Tibial artery (tissue), 4 donors: Measurements from ENCODE around the gene CFAP73.
"Not testable (repeated sequence)": the region's sequence is repeated elsewhere in the genome, so short reads cannot be mapped to it uniquely, and the experiment has no call there.

Experiments
- DNase-seq, 2 donors: peaks; one replicate each; pipeline ENCODE4 v3.0.0-alpha.2; 2019
- H3K27ac ChIP-seq, 2 donors: fragments of 200-600 bp; sonication (generic) in 1 of 2; 1 replicate in 1 of 2; 2 replicates in 1 of 2; pipeline ENCODE4 v1.5.1; 2018 to 2019; ENCODE audit warnings: mild to moderate bottlenecking in 1 of 2
- H3K27me3 ChIP-seq, 2 donors: fragments of 200-600 bp; sonication (generic) in 1 of 2; one replicate each; pipeline versions ENCODE4 v1.5.1 to v1.6.0; 2016 to 2019
- H3K36me3 ChIP-seq, 3 donors: fragments of 200-600 bp; sonication (generic) in 2 of 3; one replicate each; pipeline ENCODE4 v1.5.1; 2016 to 2019; ENCODE audit warnings: mild to moderate bottlenecking in 2 of 3
- H3K4me1 ChIP-seq, 4 donors: fragments of 200-600 bp; sonication (generic) in 2 of 4; 1 replicate in 3 of 4; 2 replicates in 1 of 4; pipeline ENCODE4 v1.5.1; 2016 to 2019
- H3K4me3 ChIP-seq, 2 donors: fragments of 200-600 bp; sonication (generic) in 1 of 2; 1 replicate in 1 of 2; 2 replicates in 1 of 2; pipeline ENCODE4 v1.5.1; 2018 to 2019; ENCODE audit warnings: mild to moderate bottlenecking in 2 of 2
- H3K9me3 ChIP-seq, 3 donors: fragments of 200-600 bp; sonication (generic) in 1 of 3; one replicate each; pipeline ENCODE4 v1.5.1; 2016 to 2019
- intact Hi-C: fragments of 100-400 bp; cut with DNase I; formaldehyde crosslinking; loops from one replicate; pipeline ENCODE4 v1.15.0; 2023; ENCODE audit warnings: low total_unique reads
- TF ChIP-seq, protein P1 (sequence below), 2 experiments: fragments of 200-600 bp in 1 of 2; fragments of 450-650 bp in 1 of 2; IDR thresholded peaks; one replicate each; pipeline ENCODE4 v1.5.1; 2017 to 2019; ENCODE audit warnings: antibody characterized with exemption in 2 of 2, mild to moderate bottlenecking in 1 of 2, moderate library complexity in 1 of 2

CFAP73 gene

DNA sequence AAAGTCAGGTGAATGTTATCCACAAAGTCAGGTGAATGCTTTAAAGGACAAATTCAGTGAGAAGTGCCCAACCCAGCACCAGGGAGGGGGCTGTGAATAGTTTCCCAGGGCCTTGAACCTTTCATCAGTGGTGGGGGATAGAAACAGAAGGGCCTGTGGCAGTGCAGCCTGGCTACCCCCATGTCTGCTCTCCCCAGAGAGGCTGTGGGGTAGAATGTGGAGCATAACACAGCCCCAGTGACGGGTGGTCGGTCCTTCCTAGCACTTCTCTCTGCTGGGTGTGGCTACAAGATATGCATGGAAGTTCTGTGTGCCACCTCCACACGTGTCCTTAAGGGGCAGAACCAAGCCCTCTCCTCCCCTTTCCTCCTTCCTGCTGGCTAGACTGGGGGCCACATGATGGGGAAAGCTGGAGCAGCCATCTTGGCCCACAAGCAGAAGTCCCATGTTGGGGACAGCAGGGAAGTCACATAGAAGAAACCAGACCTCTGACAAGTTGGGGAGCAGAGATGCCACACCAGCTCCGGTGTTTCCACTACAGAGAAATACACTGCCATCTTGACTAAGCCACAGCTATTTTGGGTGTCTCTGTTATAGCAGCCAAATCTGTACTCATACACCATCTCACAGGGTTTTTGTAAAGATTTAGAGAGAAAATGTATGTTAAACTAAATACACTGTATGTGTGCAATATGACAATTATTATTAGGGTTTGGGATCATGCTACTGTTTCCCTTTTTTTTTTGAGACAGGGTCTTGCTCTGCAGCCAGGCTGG, 53.0 kb downstream of the CFAP73 start:
- DNase-seq: no peak
- Histone ChIP-seq H3K27me3 (no peaks in the 10 kb centered on the region), H3K27ac (no peak overlapping the region), H3K36me3 (no peaks in the 10 kb centered on the region), H3K4me3 (no peak overlapping the region), H3K9me3 (no peaks in the 10 kb centered on the region), H3K4me1 (no peaks in the 10 kb centered on the region)
- TF ChIP-seq, protein P1, sequence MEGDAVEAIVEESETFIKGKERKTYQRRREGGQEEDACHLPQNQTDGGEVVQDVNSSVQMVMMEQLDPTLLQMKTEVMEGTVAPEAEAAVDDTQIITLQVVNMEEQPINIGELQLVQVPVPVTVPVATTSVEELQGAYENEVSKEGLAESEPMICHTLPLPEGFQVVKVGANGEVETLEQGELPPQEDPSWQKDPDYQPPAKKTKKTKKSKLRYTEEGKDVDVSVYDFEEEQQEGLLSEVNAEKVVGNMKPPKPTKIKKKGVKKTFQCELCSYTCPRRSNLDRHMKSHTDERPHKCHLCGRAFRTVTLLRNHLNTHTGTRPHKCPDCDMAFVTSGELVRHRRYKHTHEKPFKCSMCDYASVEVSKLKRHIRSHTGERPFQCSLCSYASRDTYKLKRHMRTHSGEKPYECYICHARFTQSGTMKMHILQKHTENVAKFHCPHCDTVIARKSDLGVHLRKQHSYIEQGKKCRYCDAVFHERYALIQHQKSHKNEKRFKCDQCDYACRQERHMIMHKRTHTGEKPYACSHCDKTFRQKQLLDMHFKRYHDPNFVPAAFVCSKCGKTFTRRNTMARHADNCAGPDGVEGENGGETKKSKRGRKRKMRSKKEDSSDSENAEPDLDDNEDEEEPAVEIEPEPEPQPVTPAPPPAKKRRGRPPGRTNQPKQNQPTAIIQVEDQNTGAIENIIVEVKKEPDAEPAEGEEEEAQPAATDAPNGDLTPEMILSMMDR (IDR thresholded peaks at IDR 0.05): no peak
- intact Hi-C loops: no loop called here

DNA sequence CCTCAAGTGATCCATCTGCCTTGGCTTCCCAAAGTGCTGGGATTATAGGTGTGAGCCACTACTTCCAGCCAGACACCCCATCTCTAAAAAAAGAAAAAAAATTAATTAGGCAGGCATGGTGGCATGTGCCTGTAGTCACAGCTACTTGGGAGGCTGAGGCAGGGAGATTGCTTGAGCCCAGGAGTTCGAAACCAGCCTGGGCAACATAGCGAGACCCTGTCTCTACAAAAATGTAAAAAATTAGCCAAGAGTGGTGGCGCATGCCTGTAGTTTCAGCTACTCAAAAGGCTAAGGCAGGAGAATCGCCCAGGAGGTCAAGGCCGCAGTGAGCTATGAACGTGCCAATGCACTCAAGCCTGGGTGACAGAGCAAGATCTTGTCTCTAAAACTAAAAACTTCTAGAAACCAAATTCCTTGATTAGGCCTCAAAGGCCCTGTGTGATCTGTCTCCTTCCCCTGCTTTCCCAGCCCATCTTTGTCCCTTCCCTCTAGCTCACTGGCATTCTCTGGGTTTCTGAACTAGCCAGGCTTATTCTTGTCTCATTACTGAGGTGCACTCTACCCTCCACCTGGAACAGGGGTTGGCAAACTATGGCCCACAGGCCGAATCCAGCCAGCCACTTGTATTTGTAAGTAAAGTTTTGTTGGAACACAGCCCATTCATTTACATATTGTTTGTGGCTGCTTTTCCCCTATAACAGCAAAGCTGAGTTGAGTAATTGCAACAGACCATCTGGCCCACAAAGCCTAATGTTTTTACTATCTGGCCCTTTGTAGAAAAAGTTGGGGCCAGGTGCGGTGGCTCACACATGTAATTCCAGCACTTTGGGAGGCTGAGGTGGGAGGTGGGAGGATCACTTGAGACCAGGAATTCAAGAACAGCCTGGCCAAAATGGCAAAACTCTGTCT, 54.6 kb downstream of the CFAP73 start:
- H3K27me3 ChIP-seq: no peaks in the 10 kb centered on the region
- H3K27ac ChIP-seq: no peak overlapping the region
- peaks cover 0 to 10% (median 0%) of the 10 kb centered on the region in 4 donors for H3K4me1 ChIP-seq
- intact Hi-C loops: no loop called here
- H3K9me3 ChIP-seq: no peaks in the 10 kb centered on the region
- no peak overlapping the region for H3K4me3 ChIP-seq
- peaks cover 0 to 4% (median 0%) of the 10 kb centered on the region in 3 donors for H3K36me3 ChIP-seq
- no peak for DNase-seq
- TF ChIP-seq, protein P1 (IDR thresholded peaks at IDR 0.05): no peak

DNA sequence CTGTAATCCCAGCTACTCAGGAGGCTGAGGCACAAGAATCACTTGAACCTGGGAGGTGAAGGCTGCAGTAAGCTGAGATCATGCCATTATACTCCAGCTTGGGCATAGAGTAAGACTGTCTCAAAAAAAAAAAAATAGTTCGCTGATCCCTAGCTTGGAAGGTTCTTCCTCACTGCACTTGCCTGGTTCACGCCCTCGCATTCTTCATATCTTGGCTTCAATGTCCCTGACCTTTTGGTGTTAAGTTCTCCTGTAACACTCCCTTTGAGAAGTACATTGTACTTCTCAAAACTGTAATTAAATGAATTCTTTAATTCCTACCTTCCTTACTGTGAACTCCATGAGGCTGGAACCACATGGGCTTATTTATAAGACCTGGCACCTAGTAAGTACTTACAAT, 55.3 kb downstream of the CFAP73 start:
- no peak overlapping the region for H3K4me3 ChIP-seq
- intact Hi-C loops: no loop called here
- no peak for DNase-seq
- H3K27ac ChIP-seq: no peak overlapping the region
- H3K27me3 ChIP-seq: no peaks in the 10 kb centered on the region
- TF ChIP-seq, protein P1 (IDR thresholded peaks at IDR 0.05): no peak
- H3K9me3 ChIP-seq: no peaks in the 10 kb centered on the region
- peaks cover 0 to 10% (median 1%) of the 10 kb centered on the region in 4 donors for H3K4me1 ChIP-seq
- peaks cover 0 to 4% (median 0%) of the 10 kb centered on the region in 3 donors for H3K36me3 ChIP-seq

DNA sequence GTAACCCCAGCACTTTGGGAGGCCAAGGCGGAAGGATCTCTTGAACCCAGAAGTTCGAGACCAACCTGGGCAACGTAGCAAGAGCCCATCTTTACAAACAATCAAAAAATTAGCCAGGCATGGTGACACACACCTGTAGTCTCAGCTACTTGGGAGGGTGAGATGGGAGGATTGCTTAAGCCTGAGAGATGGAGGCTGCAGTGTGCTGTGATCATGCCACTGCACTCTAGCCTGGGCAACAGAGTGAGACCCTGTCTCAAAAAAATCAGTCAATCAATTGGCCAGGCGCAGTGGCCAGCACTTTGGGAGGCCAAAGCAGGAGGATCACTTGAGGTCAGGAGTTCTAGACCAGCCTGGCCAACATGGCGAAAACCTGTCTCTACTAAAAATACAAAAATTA, 57.3 kb downstream of the CFAP73 start:
- H3K27ac ChIP-seq, H3K4me3 ChIP-seq, H3K9me3 ChIP-seq, H3K27me3 ChIP-seq, H3K36me3 ChIP-seq, intact Hi-C loops, DNase-seq: not testable (repeated sequence)
- H3K4me1 ChIP-seq: peaks cover 0 to 10% (median 1%) of the 10 kb centered on the region in 4 donors

DNA sequence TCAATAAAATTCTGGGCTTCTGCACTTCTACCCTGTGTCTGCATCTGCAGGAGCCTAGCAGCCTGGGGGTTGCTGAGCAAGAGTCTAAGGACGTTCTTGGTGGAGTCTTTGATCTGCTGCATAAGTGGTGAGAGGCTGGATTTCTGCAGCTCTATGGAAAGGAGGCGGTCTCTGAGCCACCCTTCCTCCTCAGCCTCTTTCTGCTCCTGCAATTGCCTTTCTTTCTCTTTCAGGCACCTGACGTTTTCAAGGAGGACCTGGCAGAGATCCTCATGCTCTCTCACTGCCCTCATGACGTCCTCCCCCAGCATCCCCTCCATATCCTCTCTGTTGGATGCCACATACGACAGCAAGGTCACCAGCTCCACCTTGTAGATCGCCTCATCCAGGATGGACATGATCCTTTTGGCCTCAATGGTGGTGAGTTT, 58.1 kb downstream of the CFAP73 start:
- TF ChIP-seq, protein P1 (IDR thresholded peaks at IDR 0.05): no peak
- intact Hi-C loops: no loop called here

More for the DNA sequence above, 58.1 kb downstream of the CFAP73 start:
- Histone ChIP-seq H3K36me3 (peaks cover 0 to 4% (median 0%) of the 10 kb centered on the region in 3 donors), H3K27me3 (no peaks in the 10 kb centered on the region), H3K27ac (no peak overlapping the region), H3K4me3 (no peak overlapping the region), H3K4me1 (peaks cover 0 to 10% (median 1%) of the 10 kb centered on the region in 4 donors), H3K9me3 (no peaks in the 10 kb centered on the region)
- no peak for DNase-seq
